NCI-H187 (cell line): ENCODE data around the gene DLG3.
"Not testable (repeated sequence)": the region's sequence is repeated elsewhere in the genome, so short reads cannot be mapped to it uniquely, and the experiment has no call there.

ENCODE experiments used
- DNase-seq, 2 experiments: peaks; one replicate each; lab custom pipeline; 2025; lab: John Stamatoyannopoulos, UW

The DLG3 gene

GRCh38 chrX:70476934-70477733 lies 32.5 kb downstream of the DLG3 start:
- DNase-seq = no peak

GRCh38 chrX:70477734-70478075 lies 33.1 kb downstream of the DLG3 start:
- DNase-seq = no peak

GRCh38 chrX:70478526-70479245 lies 34.1 kb downstream of the DLG3 start:
- DNase-seq = no peak

GRCh38 chrX:70479247-70479921 lies 34.7 kb downstream of the DLG3 start:
- no peak for DNase-seq

- DNase-seq = no peak
Observed at GRCh38 chrX:70479922-70480659, 35.5 kb downstream of the DLG3 start.

- no peak for DNase-seq
Observed at GRCh38 chrX:70480660-70481018, 36.0 kb downstream of the DLG3 start.

- DNase-seq = no peak
Observed at GRCh38 chrX:70481471-70482270, 37.0 kb downstream of the DLG3 start.

GRCh38 chrX:70482300-70482699 lies 37.7 kb downstream of the DLG3 start:
- no peak for DNase-seq

- DNase-seq = no peak
Observed at GRCh38 chrX:70485466-70485865, 40.8 kb downstream of the DLG3 start.

- no peak for DNase-seq
Observed at GRCh38 chrX:70488856-70489255, 44.2 kb downstream of the DLG3 start.

GRCh38 chrX:70494441-70494840 lies 49.8 kb downstream of the DLG3 start:
- no peak for DNase-seq

GRCh38 chrX:70496491-70496890 lies 51.9 kb downstream of the DLG3 start:
- DNase-seq = no peak

GRCh38 chrX:70497026-70497425 lies 52.4 kb downstream of the DLG3 start:
- DNase-seq = no peak

- DNase-seq = no peak
Observed at GRCh38 chrX:70498129-70498528, 53.5 kb downstream of the DLG3 start.

- no peak for DNase-seq
Observed at GRCh38 chrX:70500826-70501225, 56.2 kb downstream of the DLG3 start.

- DNase-seq = no peak
Observed at GRCh38 chrX:70504772-70505450, 60.3 kb downstream of the DLG3 start.

- DNase-seq = no peak
Observed at GRCh38 chrX:70505451-70505841, 60.8 kb downstream of the DLG3 start.

- peak in 1 of 2 experiments; percentile 0 for DNase-seq
Observed at GRCh38 chrX:70508296-70508911, 63.8 kb downstream of the DLG3 start.

- no peak for DNase-seq
Observed at GRCh38 chrX:70509078-70509477, 64.4 kb downstream of the DLG3 start.

GRCh38 chrX:70515270-70515669 lies 70.6 kb downstream of the DLG3 start:
- not testable (repeated sequence) for DNase-seq
